Endothelial cell (in vitro differentiated cells): Measurements from ENCODE around the gene EGLN1. TPM values are rescaled to one million over a fixed set of nuclear protein-coding genes. Genes with fewer than 3 reads are reported as not detected.
A peak's percentile ranks its signal among the peaks of the same experiment; 100 is the strongest.

Experiments
- DNase-seq: peaks from one replicate; pipeline ENCODE4 v3.0.0; 2021; ENCODE audit warnings: low spot score
- H3K27ac Mint-ChIP-seq: one replicate; pipeline ENCODE4 v1.8.0; 2021; ENCODE audit warnings: mixed read lengths, inconsistent platforms; ENCODE audit not compliant: unreplicated experiment
- H3K27me3 Mint-ChIP-seq: one replicate; pipeline ENCODE4 v1.8.0; 2021; ENCODE audit warnings: mild to moderate bottlenecking, moderate library complexity, mixed read lengths, inconsistent platforms; ENCODE audit not compliant: unreplicated experiment
- H3K36me3 Mint-ChIP-seq: one replicate; pipeline ENCODE4 v1.8.0; 2021; ENCODE audit warnings: mild to moderate bottlenecking, low read depth, mixed read lengths, inconsistent platforms; ENCODE audit not compliant: unreplicated experiment
- H3K4me1 Mint-ChIP-seq: one replicate; pipeline ENCODE4 v1.8.0; 2021; ENCODE audit warnings: mild to moderate bottlenecking, mixed read lengths, inconsistent platforms; ENCODE audit not compliant: unreplicated experiment
- H3K4me3 Mint-ChIP-seq: one replicate; pipeline ENCODE4 v1.8.0; 2021; ENCODE audit warnings: mild to moderate bottlenecking, mixed read lengths, inconsistent platforms; ENCODE audit not compliant: unreplicated experiment
- H3K9me3 Mint-ChIP-seq: one replicate; pipeline ENCODE4 v1.8.0; 2021; ENCODE audit warnings: mixed read lengths, inconsistent platforms; ENCODE audit not compliant: unreplicated experiment
- CTCF ChIP-seq: fragments of 200-600 bp; sonication (generic); IDR thresholded peaks from one replicate; pipeline ENCODE4 v1.5.0; 2021; ENCODE audit warnings: antibody characterized with exemption; ENCODE audit not compliant: unreplicated experiment
- total RNA-seq: library from RNA; stranded (reverse); fragmentation: NEBNext Ultra II Directional; extraction: Animal tissue kit (Norgen Biotek cat#: 25700); gene quantifications from one replicate; pipeline ENCODE4 v1.2.1, GENCODE V29; 2021; ENCODE audit not compliant: unreplicated experiment

Gene EGLN1
- total RNA-seq, 1 donor from 2014 or later, result 30.8 TPM

GRCh38 chr1:231347961-231348360 is 74.1 kb downstream of the EGLN1 start:
- TF ChIP-seq CTCF, result no peak
- DNase-seq, result no peak
- Mint-ChIP-seq H3K9me3 (no peaks in the 10 kb centered on the region), H3K36me3 (peaks cover 14% of the 10 kb centered on the region), H3K27me3 (no peaks in the 10 kb centered on the region), H3K4me3 (no peak overlapping the region), H3K4me1 (no peaks in the 10 kb centered on the region), H3K27ac (no peak overlapping the region)

GRCh38 chr1:231340328-231341013 is 81.6 kb downstream of the EGLN1 start:
- Mint-ChIP-seq H3K36me3 (peaks cover 21% of the 10 kb centered on the region), H3K9me3 (no peaks in the 10 kb centered on the region), H3K4me1 (peaks cover 36% of the 10 kb centered on the region), H3K27ac (no peak overlapping the region), H3K4me3 (peak overlapping the region; percentile 45), H3K27me3 (peaks cover 14% of the 10 kb centered on the region)
- TF ChIP-seq CTCF, result no peak
- no peak for DNase-seq

GRCh38 chr1:231338270-231339128 is 83.6 kb downstream of the EGLN1 start, which contains the start of gene SPRTN:
TSS of gene SPRTN (plus strand) at chr1:231338293. CDS start at chr1:231338384, 91 bp downstream.
- H3K9me3 Mint-ChIP-seq, result no peaks in the 10 kb centered on the region
- H3K27ac Mint-ChIP-seq, result peak within 1 kb of the TSS; percentile 89
- H3K36me3 Mint-ChIP-seq, result peaks cover 19% of the 10 kb centered on the region
- peak within 1 kb of the TSS; percentile 98 for H3K4me3 Mint-ChIP-seq
- H3K4me1 Mint-ChIP-seq, result peaks cover 45% of the 10 kb centered on the region
- TF ChIP-seq CTCF, result no peak
- peaks cover 14% of the 10 kb centered on the region for H3K27me3 Mint-ChIP-seq
- no peak for DNase-seq

GRCh38 chr1:231337472-231338269 is 84.4 kb downstream of the EGLN1 start, which contains the start of gene EXOC8:
TSS of gene EXOC8 (minus strand) at chr1:231337852. CDS start at chr1:231337745, 107 bp downstream.
- H3K9me3 Mint-ChIP-seq, result no peaks in the 10 kb centered on the region

More at GRCh38 chr1:231337472-231338269, 84.4 kb downstream of the EGLN1 start, which contains the start of gene EXOC8:
- H3K4me3 Mint-ChIP-seq, result peak within 1 kb of the TSS; percentile 98
- peak within 1 kb of the TSS; percentile 89 for H3K27ac Mint-ChIP-seq
- no peak for TF ChIP-seq CTCF
- peaks cover 16% of the 10 kb centered on the region for H3K27me3 Mint-ChIP-seq
- H3K36me3 Mint-ChIP-seq, result peaks cover 16% of the 10 kb centered on the region
- DNase-seq, result peak; percentile 99
- H3K4me1 Mint-ChIP-seq, result peaks cover 46% of the 10 kb centered on the region
